B cell (primary cell): ENCODE data around the gene MYG1. TPM values are rescaled to one million over a fixed set of nuclear protein-coding genes. Genes with fewer than 3 reads are reported as not detected.

Source experiments
- ATAC-seq: fragments of 200-7000 bp; cut with Tn5 transposase; one replicate; pipeline ENCODE4 v1.10.0; 2021; ENCODE audit warnings: low read depth, mild to moderate bottlenecking, moderate number of reproducible peaks, moderate library complexity
- CTCF ChIA-PET: fragments of 350-600 bp; sonication (Branson Sonifier 250); formaldehyde crosslinking; loops from one replicate; lab custom pipeline; 2021; ENCODE audit warnings: antibody characterized with exemption, inconsistent platforms; lab: Charles Lee
- POLR2A ChIA-PET: fragments of 350-600 bp; sonication (Branson Sonifier 250); formaldehyde crosslinking; loops from one replicate; lab custom pipeline; 2021; ENCODE audit warnings: antibody characterized with exemption; lab: Charles Lee
- DNase-seq: peaks from one replicate; pipeline ENCODE4 v3.0.0; 2013
- H2AFZ ChIP-seq: 2 replicates; pipeline ENCODE4 v1.6.1; 2012; ENCODE audit warnings: mild to moderate bottlenecking, low read depth, low read length; ENCODE audit not compliant: insufficient read depth, poor library complexity, severe bottlenecking
- H3K27ac ChIP-seq, 2 donors: 1 replicate in 1 of 2; 2 replicates in 1 of 2; pipeline ENCODE4 v1.5.1; 2012 to 2013; ENCODE audit warnings: low read length in 2 of 2, mild to moderate bottlenecking in 2 of 2, moderate library complexity in 1 of 2
- H3K27me3 ChIP-seq, 4 experiments: fragments of 200-600 bp in 1 of 4; sonication (generic) in 1 of 4; replicated peaks in 1 of 4; 1 replicate in 2 of 4; 2 replicates in 2 of 4; pipeline versions ENCODE4 v1.6.1 to v1.7.0; 2013 to 2016; ENCODE audit warnings: low read length in 3 of 4, mild to moderate bottlenecking in 2 of 4, mixed read lengths in 1 of 4, moderate library complexity in 1 of 4; ENCODE audit not compliant: insufficient read depth in 4 of 4, control insufficient read depth in 3 of 4; ENCODE audit errors: control extremely low read depth in 1 of 4
- H3K36me3 ChIP-seq, 2 experiments: replicated peaks in 1 of 2; 1 replicate in 1 of 2; 2 replicates in 1 of 2; pipeline versions ENCODE4 v1.6.1 to v1.7.1; 2013; ENCODE audit warnings: low read length in 1 of 2; ENCODE audit not compliant: insufficient read depth in 2 of 2, control insufficient read depth in 1 of 2; ENCODE audit errors: control extremely low read depth in 1 of 2, extremely low read depth in 1 of 2
- H3K4me1 ChIP-seq, 2 donors: fragments of 200-600 bp in 1 of 2; sonication (generic) in 1 of 2; 1 replicate in 1 of 2; 2 replicates in 1 of 2; pipeline versions ENCODE4 v1.5.1 to v1.6.1; 2013 to 2017; ENCODE audit warnings: low read length in 2 of 2; ENCODE audit not compliant: control insufficient read depth in 2 of 2, insufficient read depth in 2 of 2
- H3K4me2 ChIP-seq: replicated peaks from 2 replicates; pipeline ENCODE3; 2012; ENCODE audit warnings: mild to moderate bottlenecking, low read depth, low read length; ENCODE audit not compliant: poor library complexity, severe bottlenecking
- H3K4me3 ChIP-seq, 5 experiments: fragments of 200-600 bp in 1 of 5; sonication (generic) in 1 of 5; 1 replicate in 3 of 5; 2 replicates in 2 of 5; pipeline versions ENCODE4 v1.5.1 to v1.7.0; 2011 to 2016; ENCODE audit warnings: low read length in 4 of 5, mild to moderate bottlenecking in 4 of 5, low read depth in 2 of 5, control low read depth in 1 of 5, moderate library complexity in 1 of 5; ENCODE audit not compliant: insufficient read depth in 1 of 5; ENCODE audit errors: control extremely low read depth in 1 of 5, extremely low read depth in 1 of 5
- H3K79me2 ChIP-seq: fragments of 200-600 bp; sonication (generic); one replicate; pipeline ENCODE4 v1.6.0; 2016; ENCODE audit warnings: low read length; ENCODE audit not compliant: control insufficient read depth, insufficient read depth
- H3K9ac ChIP-seq: fragments of 200-600 bp; sonication (generic); 2 replicates; pipeline ENCODE4 v1.6.1; 2017; ENCODE audit warnings: mild to moderate bottlenecking, low read length, moderate library complexity
- H3K9me3 ChIP-seq, 3 donors: one replicate each; pipeline versions ENCODE4 v1.6.1 to v1.7.1; 2013; ENCODE audit warnings: low read length in 2 of 3; ENCODE audit not compliant: control insufficient read depth in 2 of 3, insufficient read depth in 1 of 3; ENCODE audit errors: control extremely low read depth in 1 of 3
- H4K20me1 ChIP-seq: 2 replicates; pipeline ENCODE4 v1.6.0; 2012; ENCODE audit warnings: mild to moderate bottlenecking, low read length; ENCODE audit not compliant: insufficient read depth, control insufficient read depth, poor library complexity, severe bottlenecking
- H3K27ac Mint-ChIP-seq: one replicate; pipeline ENCODE4 v1.8.0; 2021; ENCODE audit warnings: mixed read lengths
- H3K27me3 Mint-ChIP-seq: one replicate; pipeline ENCODE4 v1.8.0; 2021; ENCODE audit warnings: mixed read lengths
- H3K4me1 Mint-ChIP-seq: one replicate; pipeline ENCODE4 v1.8.0; 2021; ENCODE audit warnings: mixed read lengths
- H3K4me3 Mint-ChIP-seq: one replicate; pipeline ENCODE4 v1.8.0; 2021; ENCODE audit warnings: mixed read lengths
- H3K9me3 Mint-ChIP-seq: one replicate; pipeline ENCODE4 v1.8.0; 2022; ENCODE audit warnings: mixed read lengths; ENCODE audit not compliant: insufficient read depth
- EZH2 ChIP-seq: IDR thresholded peaks from 2 replicates; pipeline ENCODE4 v1.6.1; 2012; ENCODE audit warnings: borderline replicate concordance, low read depth, mild to moderate bottlenecking, moderate library complexity, low read length; ENCODE audit not compliant: insufficient read depth, poor library complexity, severe bottlenecking
- WGBS: methylation state at CpG from one replicate; pipeline ENCODE4 v1.1.5; 2013; ENCODE audit warnings: missing lambda C conversion rate; ENCODE audit not compliant: insufficient coverage; 5-methylcytosine and 5-hydroxymethylcytosine counted together
- intact Hi-C: fragments of 100-400 bp; cut with micrococcal nuclease; formaldehyde crosslinking; loops from one replicate; pipeline ENCODE4 v1.10.0; 2022
- polyA plus RNA-seq: library from polyadenylated mRNA; depleted of rRNA; stranded (reverse); fragments of >200 nt; gene quantifications from 2 replicates; pipeline ENCODE4 v1.2.3, GENCODE V29; 2012
- total RNA-seq, 2 donors: library from RNA; stranded (reverse); fragments of 120-200 nt in 1 of 2; gene quantifications; 1 replicate in 1 of 2; 2 replicates in 1 of 2; pipeline versions ENCODE4 v1.2.3 to v1.2.4, GENCODE V29; 2013 to 2022
- TF ChIP-seq, protein P1 (sequence below): fragments of 200-600 bp; IDR thresholded peaks from one replicate; pipeline ENCODE4 v1.8.0; 2022; ENCODE audit warnings: antibody characterized with exemption, mild to moderate bottlenecking

Gene MYG1
- total and polyA plus RNA-seq, 2 donors (not counting 1 experiment from before 2014, with no cell fraction given): 46.4 to 48.4 TPM

DNA sequence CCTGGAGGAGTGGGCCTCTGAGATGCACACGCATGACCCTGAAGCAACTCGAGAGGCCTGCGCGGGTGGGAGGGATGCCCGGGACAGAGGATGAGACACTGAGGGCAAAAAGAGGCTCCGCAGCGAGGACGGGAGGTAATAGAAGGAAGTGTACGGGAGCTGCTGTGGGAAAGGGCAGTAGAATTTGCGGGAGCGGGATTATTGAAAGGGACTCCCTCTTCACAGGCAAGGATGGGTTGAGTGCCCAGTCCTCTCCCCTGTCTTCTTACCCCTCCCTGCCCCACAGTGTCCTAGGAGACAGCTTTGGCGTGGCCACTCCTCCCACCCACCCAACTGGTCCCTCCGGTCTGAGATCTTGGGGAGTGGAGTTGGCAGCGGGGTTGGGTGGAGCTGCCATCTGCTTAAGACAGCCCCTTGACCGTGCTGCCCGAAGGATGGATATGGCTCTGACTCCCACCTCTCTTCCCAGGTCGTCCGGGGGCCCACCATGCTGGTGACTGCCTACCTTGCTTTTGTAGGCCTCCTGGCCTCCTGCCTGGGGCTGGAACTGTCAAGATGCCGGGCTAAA is 47.1 kb upstream of the MYG1 start:
- Histone ChIP-seq H2AFZ (peak overlapping the region; percentile 96), H3K27ac (peak overlapping the region; percentile 55 to 92), H3K79me2 (peaks cover 40% of the 10 kb centered on the region), H3K36me3 (peaks cover 0 to 19% of the 10 kb centered on the region in 2 experiments), H3K9ac (peak overlapping the region; percentile 97), H3K27me3 (no peaks in the 10 kb centered on the region), H3K4me3 (peak overlapping the region; percentile 53 to 95 (median 88)), H3K4me2 (peak overlapping the region; percentile 97), H4K20me1 (peaks cover 10% of the 10 kb centered on the region), H3K4me1 (peaks cover 45 to 59% of the 10 kb centered on the region in 2 donors), H3K9me3 (no peaks in the 10 kb centered on the region)
- POLR2A ChIA-PET: interaction anchor here (0.8 to 2.2 kb wide), 5 partner anchors 15 to 127 kb away, joined by 3 to 7 read pairs (median 3); partner anchors contain the start of genes CSAD and ESPL1
- CTCF ChIA-PET: interaction anchor here (0.6 to 6.4 kb wide), 9 partner anchors 15 to 92 kb away, joined by 3 to 84 read pairs (median 6); partner anchors contain the start of genes CSAD, ESPL1 and ZNF740
- H3K9me3 Mint-ChIP-seq: no peaks in the 10 kb centered on the region
- H3K27ac Mint-ChIP-seq: peak overlapping the region; percentile 96
- H3K4me3 Mint-ChIP-seq: peak overlapping the region; percentile 99
- intact Hi-C loops: loop anchor here (1.0 kb wide), 4 partner anchors 16 to 69 kb away; partner anchors contain the start of genes AAAS, ESPL1 and PFDN5
- peaks cover 50% of the 10 kb centered on the region for H3K4me1 Mint-ChIP-seq
- H3K27me3 Mint-ChIP-seq: no peaks in the 10 kb centered on the region
- WGBS: 22% methylated on average over 13 of the region's 19 CpGs
- DNase-seq (no peak), ATAC-seq (no peak)
- TF ChIP-seq, protein P1, sequence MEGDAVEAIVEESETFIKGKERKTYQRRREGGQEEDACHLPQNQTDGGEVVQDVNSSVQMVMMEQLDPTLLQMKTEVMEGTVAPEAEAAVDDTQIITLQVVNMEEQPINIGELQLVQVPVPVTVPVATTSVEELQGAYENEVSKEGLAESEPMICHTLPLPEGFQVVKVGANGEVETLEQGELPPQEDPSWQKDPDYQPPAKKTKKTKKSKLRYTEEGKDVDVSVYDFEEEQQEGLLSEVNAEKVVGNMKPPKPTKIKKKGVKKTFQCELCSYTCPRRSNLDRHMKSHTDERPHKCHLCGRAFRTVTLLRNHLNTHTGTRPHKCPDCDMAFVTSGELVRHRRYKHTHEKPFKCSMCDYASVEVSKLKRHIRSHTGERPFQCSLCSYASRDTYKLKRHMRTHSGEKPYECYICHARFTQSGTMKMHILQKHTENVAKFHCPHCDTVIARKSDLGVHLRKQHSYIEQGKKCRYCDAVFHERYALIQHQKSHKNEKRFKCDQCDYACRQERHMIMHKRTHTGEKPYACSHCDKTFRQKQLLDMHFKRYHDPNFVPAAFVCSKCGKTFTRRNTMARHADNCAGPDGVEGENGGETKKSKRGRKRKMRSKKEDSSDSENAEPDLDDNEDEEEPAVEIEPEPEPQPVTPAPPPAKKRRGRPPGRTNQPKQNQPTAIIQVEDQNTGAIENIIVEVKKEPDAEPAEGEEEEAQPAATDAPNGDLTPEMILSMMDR: peak; percentile 8
- TF ChIP-seq EZH2: no peak

DNA sequence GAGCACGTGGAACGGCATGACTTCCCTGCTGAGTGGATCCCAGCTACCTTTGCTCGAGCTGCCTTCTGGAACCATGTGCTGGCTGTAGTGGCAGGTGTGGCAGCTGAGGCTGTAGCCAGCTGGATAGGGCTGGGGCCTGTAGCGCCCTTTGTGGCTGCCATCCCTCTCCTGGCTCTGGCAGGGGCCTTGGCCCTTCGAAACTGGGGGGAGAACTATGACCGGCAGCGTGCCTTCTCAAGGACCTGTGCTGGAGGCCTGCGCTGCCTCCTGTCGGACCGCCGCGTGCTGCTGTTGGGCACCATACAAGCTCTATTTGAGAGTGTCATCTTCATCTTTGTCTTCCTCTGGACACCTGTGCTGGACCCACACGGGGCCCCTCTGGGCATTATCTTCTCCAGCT is 46.2 kb upstream of the MYG1 start:
- peaks cover 0 to 19% of the 10 kb centered on the region in 2 experiments for H3K36me3 ChIP-seq
- peak overlapping the region; percentile 96 for H3K27ac Mint-ChIP-seq
- no peaks in the 10 kb centered on the region for H3K9me3 Mint-ChIP-seq
- H3K9me3 ChIP-seq: no peaks in the 10 kb centered on the region
- H3K4me2 ChIP-seq: peak overlapping the region; percentile 97
- intact Hi-C loops: no loop called here
- H3K4me3 ChIP-seq: peak overlapping the region in 4 of 5 experiments; percentile 53 to 95 (median 88)
- peaks cover 42% of the 10 kb centered on the region for H3K79me2 ChIP-seq
- POLR2A ChIA-PET: interaction anchor here (1.3 kb wide), 1 partner anchor 34 kb away, joined by 3 read pairs; no protein-coding TSS in a partner anchor
- H3K27ac ChIP-seq: peak overlapping the region in 1 of 2 donors; percentile 92
- CTCF ChIA-PET: interaction anchor here (1.0 to 6.4 kb wide), 9 partner anchors 14 to 92 kb away, joined by 3 to 84 read pairs (median 5); partner anchors contain the start of gene ESPL1
- 97% methylated on average over 13 of the region's 13 CpGs for WGBS
- H4K20me1 ChIP-seq: peaks cover 10% of the 10 kb centered on the region
- DNase-seq (no peak), ATAC-seq (no peak)
- H3K9ac ChIP-seq: peak overlapping the region; percentile 97
- H3K4me3 Mint-ChIP-seq: peak overlapping the region; percentile 99
- peaks cover 55% of the 10 kb centered on the region for H3K4me1 Mint-ChIP-seq
- peaks cover 49 to 63% of the 10 kb centered on the region in 2 donors for H3K4me1 ChIP-seq
- no peaks in the 10 kb centered on the region for H3K27me3 ChIP-seq
- no peak for TF ChIP-seq EZH2
- TF ChIP-seq, protein P1: no peak
- no peaks in the 10 kb centered on the region for H3K27me3 Mint-ChIP-seq
- H2AFZ ChIP-seq: no peak overlapping the region
